ENCODE data around the gene TBCD.

Gene TBCD

GRCh38 chr17:82927661-82928601, 176.1 kb downstream of the TBCD start:
- DNase-seq: no peak

GRCh38 chr17:82929011-82929622, 177.3 kb downstream of the TBCD start:
- no peak for DNase-seq

GRCh38 chr17:82929676-82930042, 177.8 kb downstream of the TBCD start:
- no peak for DNase-seq

GRCh38 chr17:82930043-82930923, 178.4 kb downstream of the TBCD start:
- DNase-seq: no peak

- no peak for DNase-seq
Observed at GRCh38 chr17:82930924-82931698, 179.2 kb downstream of the TBCD start.

- DNase-seq: no peak
Observed at GRCh38 chr17:82931699-82932517, 180.0 kb downstream of the TBCD start.

GRCh38 chr17:82932518-82933310, 180.8 kb downstream of the TBCD start:
- DNase-seq: no peak

GRCh38 chr17:82933911-82934310, 182.0 kb downstream of the TBCD start:
- no peak for DNase-seq

- DNase-seq: no peak
Observed at GRCh38 chr17:82935966-82936767, 184.3 kb downstream of the TBCD start.

GRCh38 chr17:82936768-82937171, 184.9 kb downstream of the TBCD start:
- DNase-seq: no peak

- no peak for DNase-seq
Observed at GRCh38 chr17:82937411-82938371, 185.8 kb downstream of the TBCD start.

- DNase-seq: no peak
Observed at GRCh38 chr17:82938486-82938872, 186.6 kb downstream of the TBCD start.

- DNase-seq: no peak
Observed at GRCh38 chr17:82938873-82939620, 187.2 kb downstream of the TBCD start.

GRCh38 chr17:82939621-82940135, 187.8 kb downstream of the TBCD start:
- no peak for DNase-seq

- DNase-seq: no peak
Observed at GRCh38 chr17:82940226-82941020, 188.6 kb downstream of the TBCD start.

Measured in SHP77 treated with DMSO at 0.1 percent for 48 hours (cell line).